Mesenteric fat pad (tissue), 1 donor: ENCODE data around the gene PGLYRP1. TPM values are rescaled to one million over a fixed set of nuclear protein-coding genes. Genes with fewer than 3 reads are reported as not detected.

ENCODE experiments used
- DNase-seq: peaks from one replicate; pipeline ENCODE4 v3.0.0-alpha.2; 2020; ENCODE audit warnings: low spot score
- total RNA-seq: library from RNA; stranded (reverse); fragmentation: NEBNext Ultra II Directional; extraction: Animal tissue kit (Norgen Biotek cat#: 25700); gene quantifications from one replicate; pipeline ENCODE4 v1.2.1, GENCODE V29; 2021
- donor health status: DM: yes; HTN: yes; CAD: no.

The PGLYRP1 gene
- total RNA-seq, 1 donor from 2014 or later: 1.6 TPM

GRCh38 chr19:46006411-46006810 is 16.4 kb downstream of the PGLYRP1 start:
- no peak for DNase-seq

GRCh38 chr19:46002678-46003275 is 20.1 kb downstream of the PGLYRP1 start:
- DNase-seq: no peak

- DNase-seq: no peak
Measured at GRCh38 chr19:46000491-46001246, 22.2 kb downstream of the PGLYRP1 start.

- no peak for DNase-seq
Measured at GRCh38 chr19:45999653-46000121, 23.2 kb downstream of the PGLYRP1 start.

GRCh38 chr19:45998834-45999233 is 24.0 kb downstream of the PGLYRP1 start:
- no peak for DNase-seq

- DNase-seq: no peak
Measured at GRCh38 chr19:45996933-45997332, 25.9 kb downstream of the PGLYRP1 start.

- DNase-seq: no peak
Measured at GRCh38 chr19:45995715-45996385, 27.0 kb downstream of the PGLYRP1 start.

- DNase-seq: peak; percentile 97
Measured at GRCh38 chr19:45994998-45995714, 27.7 kb downstream of the PGLYRP1 start, which contains the start of gene CCDC61. Gene CCDC61 (plus strand): TSS chr19:45995467. CDS start chr19:46003019, 7,552 bp downstream.

GRCh38 chr19:45994456-45994997 is 28.3 kb downstream of the PGLYRP1 start:
- no peak for DNase-seq

GRCh38 chr19:45990113-45990728 is 32.6 kb downstream of the PGLYRP1 start:
- DNase-seq: no peak

- DNase-seq: no peak
Measured at GRCh38 chr19:45985321-45985720, 37.5 kb downstream of the PGLYRP1 start.

GRCh38 chr19:45981350-45981749 is 41.5 kb downstream of the PGLYRP1 start:
- no peak for DNase-seq

- no peak for DNase-seq
Measured at GRCh38 chr19:45978156-45978555, 44.7 kb downstream of the PGLYRP1 start.

GRCh38 chr19:45976178-45976577 is 46.7 kb downstream of the PGLYRP1 start:
- DNase-seq: no peak

GRCh38 chr19:45975306-45976070 is 47.4 kb downstream of the PGLYRP1 start:
- no peak for DNase-seq

- peak; percentile 91 for DNase-seq
Measured at GRCh38 chr19:45973553-45974338, 49.1 kb downstream of the PGLYRP1 start, which contains the start of gene NOVA2. Gene NOVA2 (minus strand): TSS chr19:45973865. CDS start chr19:45973351, 514 bp downstream.

- DNase-seq: no peak
Measured at GRCh38 chr19:45972947-45973540, 49.8 kb downstream of the PGLYRP1 start.
